HG03439 (cell line): ENCODE results near the gene CLTCL1.
"Not testable (repeated sequence)": the region's sequence is repeated elsewhere in the genome, so short reads cannot be mapped to it uniquely, and the experiment has no call there.

ENCODE experiments used
- ATAC-seq: cut with Tn5 transposase; IDR thresholded peaks from one replicate; pipeline ENCODE4 v1.9.1; 2021; ENCODE audit warnings: mild to moderate bottlenecking, moderate library complexity; ENCODE audit not compliant: unreplicated experiment

CLTCL1 gene

DNA sequence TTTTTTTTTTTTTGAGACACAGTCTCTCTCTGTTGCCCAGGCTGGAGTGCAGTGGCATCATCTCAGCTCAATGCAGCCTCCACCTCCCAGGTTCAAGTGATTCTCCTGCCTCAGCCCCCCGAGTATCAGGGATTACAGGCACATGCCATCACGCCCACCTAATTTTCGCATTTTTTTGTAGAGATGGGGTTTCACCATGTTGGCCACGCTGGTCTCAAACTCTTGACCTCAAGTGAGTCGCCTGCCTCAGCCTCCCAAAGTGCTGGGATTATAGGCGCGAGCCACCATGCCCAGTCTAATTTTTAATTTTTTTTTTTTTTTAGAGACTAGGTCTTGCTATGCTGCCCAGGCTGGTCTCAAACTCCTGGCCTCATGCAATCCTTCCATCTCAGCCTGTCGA is 35.2 kb downstream of the CLTCL1 start:
- not testable (repeated sequence) for ATAC-seq

DNA sequence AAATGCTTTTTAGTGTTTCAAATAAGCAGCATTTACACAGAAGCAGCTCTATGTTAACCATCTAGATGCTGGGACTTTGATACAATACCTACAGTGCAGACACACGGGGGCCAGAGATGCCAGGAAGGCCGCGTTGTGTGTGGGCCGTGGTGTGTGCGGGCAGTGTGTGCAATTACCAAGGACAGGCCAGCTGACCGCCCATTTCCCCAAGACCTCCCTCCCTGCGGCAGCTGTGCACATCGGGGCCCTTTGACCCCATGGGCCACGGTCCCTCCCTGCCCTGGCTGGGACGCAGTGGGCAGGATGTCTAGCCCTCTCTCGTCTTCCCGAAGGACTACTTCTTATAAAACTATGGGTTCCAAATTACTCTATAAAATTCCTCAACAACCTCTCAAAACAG is 38.4 kb downstream of the CLTCL1 start:
- no peak for ATAC-seq

DNA sequence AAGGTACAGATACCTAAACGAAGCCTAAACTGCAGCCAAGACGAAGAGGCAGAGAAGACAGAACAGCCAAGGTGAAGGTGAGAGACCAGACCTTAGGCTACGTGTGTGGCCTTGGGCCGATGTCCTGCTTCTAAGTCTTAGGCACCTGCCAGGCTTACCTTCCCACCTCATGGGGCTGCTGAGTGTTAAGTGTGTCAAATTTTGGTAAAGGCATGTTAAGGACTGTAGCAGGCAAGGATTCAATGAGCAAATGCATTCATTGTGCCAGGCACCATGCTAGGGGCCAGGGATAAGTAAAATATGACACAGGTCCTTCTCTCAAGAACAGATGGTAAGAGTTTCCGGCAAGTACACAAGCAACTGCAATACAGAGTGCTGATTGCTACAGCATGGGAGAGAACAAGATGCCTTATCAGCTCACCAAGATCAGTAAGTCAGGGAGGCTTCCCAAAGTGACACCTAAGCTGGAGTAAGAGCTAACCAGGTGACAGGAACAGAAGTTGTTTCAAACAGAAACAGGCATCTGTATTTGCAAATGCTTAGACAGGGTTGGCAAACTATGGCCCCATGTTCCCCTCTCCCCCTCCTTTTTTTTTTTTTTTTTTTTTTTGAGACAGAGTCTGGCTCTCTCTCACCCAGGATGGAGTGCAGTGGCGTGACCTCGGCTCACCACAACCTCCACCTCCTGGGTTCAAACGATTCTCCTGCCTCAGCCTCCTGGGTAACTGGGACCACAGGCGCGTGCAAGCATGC is 46.7 kb downstream of the CLTCL1 start:
- ATAC-seq, result no peak

DNA sequence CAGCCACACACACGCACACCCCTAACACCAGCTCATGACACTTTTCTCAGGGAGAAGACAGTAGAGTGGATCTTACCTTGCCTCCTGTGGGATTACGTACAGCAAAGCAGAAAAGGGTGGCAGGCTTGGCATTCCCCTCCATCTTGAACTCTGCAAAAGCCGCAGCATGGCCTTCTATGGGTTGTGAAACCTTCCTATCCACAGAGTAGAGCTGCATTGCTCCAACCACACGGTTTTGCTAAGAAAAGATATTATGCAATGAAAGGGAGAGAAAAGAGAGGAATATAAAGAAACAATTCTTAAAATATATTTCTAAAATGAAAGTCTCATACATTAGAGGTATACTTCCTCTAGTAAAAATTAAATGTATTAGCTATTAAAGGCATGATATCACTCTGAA is 48.8 kb downstream of the CLTCL1 start:
- ATAC-seq, result no peak

DNA sequence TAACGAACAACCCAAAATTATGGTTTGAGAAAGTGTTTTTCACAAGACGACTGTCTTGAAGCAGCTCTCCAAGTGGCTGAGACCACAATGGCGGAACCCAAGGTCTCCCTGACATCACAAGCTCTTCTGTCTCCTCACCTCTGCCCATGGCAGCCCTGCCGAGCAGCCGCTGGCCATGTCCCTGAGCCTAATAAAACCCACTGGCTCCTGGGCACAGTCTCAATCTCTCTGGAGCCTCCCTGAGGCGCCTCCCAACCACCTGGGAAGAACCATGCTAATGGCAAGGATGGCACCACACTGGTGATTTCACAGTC is 50.0 kb downstream of the CLTCL1 start:
- no peak for ATAC-seq

DNA sequence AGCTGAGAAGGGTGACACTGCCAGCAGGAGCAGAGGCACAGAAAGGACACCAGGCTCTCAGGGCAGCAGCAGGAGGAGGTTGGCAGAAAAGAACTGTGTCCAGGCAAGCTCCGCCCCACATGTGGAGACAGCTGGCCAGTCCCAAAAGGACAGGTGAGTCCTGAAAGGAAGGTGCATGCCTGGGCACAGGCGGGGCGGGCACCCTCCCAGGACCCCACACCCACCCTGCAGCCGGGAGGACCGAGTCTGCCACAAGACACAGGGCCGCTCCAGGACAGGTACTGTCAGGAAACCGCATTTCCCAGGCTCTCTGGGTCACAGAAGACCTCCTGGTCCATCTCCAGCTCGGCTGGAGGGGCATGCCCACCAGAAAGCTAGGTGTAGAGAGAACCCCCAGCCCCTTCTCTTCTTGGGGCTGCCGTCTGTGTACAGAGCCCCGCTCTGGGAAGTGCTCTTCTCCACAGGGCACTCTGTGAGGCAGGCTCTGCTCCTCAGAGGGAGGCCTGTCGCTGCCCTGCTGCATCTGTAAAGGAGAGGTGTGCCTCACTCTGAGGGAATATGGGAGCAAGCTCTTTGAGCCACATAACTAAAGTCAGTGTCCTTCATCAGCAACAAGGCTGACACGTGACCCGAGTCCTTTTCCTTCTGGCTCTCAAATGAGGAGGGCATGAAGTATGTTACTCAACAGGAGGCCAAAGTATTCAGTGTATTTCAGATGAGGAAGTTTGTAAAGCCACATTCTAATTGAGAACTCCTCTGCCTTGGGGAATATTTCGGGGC is 50.5 kb downstream of the CLTCL1 start:
- no peak for ATAC-seq

DNA sequence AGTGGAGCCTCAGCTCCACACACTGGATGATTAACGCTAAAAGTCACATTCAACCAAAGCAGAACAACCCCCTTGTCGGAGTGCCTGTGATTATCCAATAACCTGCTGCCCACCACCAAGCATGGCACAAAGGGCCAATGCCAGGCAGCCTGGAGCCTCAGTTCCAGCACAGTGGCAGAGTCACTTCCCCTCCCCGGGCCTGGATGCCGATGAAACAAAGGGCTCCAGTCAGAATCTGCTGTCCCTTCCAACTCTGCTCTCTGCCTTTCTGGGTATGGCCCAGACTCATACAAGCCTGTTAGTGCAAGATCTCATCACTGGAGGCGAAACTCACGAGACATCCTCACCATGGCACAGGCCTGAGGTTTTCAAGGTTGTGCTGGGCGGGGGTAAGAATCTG is 52.1 kb downstream of the CLTCL1 start:
- ATAC-seq, result no peak

DNA sequence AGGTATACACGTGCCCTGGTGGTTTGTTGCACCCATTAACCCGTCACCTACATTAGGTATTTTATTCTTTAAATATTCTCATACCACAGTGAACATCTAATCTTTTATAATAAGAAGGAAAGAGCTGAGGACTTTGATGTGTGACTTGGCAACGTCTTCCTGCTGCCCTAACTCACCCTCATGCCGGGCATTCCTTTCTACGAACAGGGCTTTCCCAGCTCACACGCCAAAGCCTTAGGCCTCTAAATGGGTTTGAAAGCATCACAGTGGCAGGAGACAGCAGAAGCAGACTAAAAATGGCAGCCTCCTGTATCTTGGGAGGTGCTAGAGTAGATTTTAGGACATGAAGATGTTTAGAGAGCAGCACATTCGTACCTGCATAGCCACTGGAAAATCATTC is 52.6 kb downstream of the CLTCL1 start:
- no peak for ATAC-seq

DNA sequence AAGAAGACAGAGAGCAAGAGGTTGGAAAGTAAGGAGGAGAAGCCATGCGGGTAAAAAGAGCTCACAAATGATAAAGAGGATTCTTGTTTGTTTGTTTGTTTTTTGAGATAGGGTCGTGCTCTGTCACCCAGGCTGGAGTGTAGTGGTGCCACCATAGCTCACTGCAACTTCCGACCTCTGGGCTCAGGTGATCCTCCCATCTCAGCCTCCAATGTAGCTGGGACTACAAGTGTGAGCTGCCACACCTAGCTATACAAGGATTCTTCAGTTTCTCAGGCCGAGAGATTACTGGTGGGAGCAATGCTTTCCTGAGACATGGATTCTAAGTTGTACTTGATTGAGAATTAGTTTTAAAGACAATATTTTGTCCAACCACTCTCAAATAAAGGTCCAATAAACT is 55.6 kb downstream of the CLTCL1 start:
- ATAC-seq, result no peak

DNA sequence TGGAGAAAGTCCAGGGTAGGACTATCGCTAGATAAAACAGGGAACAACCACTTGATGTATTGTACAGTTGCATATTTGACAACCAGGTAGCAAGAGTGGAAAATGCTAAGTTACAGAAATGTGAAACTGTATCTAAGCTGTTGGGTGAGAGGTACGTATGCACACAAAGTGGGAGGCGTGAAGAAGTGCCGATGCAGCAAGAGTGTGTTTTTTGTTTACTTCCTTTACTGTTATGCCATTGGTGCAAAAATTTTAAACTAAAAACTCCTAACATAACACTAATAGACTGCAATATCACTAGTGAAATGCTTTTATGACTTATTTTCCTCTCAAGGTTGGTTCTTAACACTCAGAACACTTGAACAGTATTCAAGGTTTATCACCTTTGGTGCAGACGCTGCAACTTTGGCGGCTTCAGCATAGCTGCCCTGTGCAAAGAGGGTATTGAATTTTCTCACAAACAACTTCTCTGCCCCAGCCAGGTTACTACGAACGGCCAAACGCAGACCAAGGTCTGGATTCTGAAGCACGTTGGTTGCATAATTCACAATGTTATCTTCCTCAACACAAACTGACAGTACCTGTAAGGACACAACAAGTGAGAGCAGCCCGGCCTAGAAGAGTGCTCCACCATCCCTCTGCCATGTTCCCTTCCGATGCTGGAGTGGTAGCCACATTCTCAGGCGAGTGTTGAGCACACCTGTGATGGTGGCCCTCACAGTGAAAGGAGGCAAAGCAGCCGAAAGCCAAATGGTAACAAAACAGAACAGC is 57.2 kb downstream of the CLTCL1 start:
- no peak for ATAC-seq

DNA sequence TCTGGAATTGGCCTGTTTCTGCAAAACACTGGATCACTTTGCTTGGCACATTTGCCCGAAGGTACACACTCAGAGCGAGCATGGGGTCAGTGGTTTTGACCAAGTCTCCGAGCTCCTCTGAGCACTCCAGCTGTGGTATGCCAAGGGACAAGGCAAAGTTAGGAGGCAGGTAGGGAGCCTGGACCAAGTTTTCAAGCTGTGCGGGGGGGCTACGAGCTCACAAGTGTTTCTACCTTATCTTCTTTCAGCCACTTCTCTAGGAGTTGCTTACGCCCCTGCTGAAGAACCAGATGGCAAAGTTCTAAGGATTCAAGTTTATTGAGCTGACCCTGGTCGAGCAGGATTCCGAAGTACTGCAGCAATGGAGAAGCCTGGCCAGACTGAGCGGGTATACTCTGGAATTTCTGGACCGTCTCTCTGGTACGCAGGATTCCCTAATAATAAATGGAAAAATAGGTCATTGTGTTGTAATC is 58.3 kb downstream of the CLTCL1 start:
- no peak for ATAC-seq

DNA sequence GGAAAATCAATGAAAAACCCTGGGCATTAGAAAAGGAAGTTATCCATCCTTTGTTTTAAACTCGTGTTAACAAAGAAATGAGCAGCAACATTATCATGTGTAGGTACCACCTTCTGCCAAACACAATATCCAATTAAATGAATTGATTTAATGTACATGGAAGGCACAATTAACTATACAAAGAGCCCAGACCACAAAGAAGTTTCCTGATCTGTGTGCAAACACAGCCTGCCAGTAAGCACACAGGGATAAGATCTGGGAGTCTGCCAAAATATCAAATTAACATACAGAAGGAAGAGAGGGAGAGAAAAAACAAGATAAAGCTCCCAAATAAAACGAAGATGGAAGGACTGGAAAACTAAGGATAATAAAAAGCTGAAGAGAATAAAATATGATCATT is 58.9 kb downstream of the CLTCL1 start:
- no peak for ATAC-seq

DNA sequence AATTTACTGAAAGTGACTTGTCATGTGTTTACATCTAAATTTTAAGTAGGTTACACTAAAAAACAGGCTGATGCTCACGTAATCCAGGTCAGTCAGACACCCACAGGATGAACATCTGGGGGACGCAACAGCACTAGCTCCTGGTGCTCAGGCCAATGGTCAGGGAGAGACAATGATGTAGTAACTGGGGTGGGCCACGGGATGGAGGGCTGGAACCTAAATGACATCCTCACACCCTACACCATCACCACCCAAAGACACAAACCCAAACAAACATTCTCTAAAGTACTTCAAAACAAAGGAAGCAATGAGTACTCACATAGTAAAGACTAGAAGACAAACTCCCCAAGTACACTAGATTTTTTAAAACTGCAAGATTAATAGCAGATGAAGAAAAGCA is 59.5 kb downstream of the CLTCL1 start:
- no peak for ATAC-seq

DNA sequence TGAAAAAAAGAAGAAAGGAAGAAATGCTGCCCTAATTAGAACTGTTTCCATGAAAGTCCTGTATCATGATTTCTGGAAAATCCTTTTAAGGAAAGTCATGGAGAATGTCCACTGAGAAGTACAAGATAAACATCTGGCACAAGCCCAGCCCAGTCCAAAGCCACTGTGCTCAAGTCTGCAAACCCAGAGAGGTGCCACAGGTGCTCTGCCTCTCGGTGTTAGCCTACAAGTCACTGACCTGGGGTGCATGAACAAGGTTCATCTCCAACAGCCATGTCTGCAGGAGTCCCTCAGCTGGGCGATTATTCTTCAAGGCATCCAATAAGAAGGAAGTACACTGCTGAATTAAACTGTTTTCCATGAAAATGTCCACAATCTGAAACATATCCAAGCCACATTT is 61.9 kb downstream of the CLTCL1 start:
- ATAC-seq, result no peak

DNA sequence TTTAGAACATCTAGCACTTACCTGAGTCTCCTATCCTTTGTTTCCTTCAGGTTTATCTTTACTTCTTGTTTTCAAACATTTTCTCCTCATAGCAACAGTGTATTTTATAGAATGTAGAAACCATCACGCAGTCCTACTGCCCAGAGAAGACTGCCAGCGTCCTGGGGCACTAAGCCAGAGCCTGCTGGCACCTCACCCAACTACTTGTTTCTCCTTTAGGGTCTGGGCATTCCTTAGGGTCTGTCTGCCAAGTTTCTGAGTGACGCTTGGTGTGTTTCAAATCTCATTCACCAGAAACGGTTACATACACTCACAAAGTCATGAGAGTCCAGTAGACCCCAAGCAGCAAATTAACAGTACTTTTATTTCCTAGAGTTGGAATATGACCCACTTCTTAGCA is 63.3 kb downstream of the CLTCL1 start:
- ATAC-seq, result no peak

DNA sequence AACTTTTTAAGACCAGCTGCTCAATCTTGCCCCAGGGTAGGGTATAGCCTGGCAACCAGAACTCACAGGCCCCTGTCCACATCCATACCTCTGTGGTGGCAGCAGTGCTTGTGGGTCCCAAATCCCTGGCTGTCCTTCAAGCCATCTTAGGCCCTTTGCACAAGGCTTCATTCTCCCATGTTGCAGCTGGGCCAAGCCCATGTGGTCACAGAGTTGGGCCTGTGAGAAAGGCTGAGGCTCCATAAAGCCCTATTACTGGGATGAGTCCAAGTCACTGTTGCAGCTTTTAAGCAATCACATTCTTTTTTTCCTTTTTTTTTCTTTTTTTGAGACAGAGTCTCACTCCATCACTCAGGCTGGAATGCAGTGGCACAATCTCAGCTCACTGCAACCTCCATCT is 65.1 kb downstream of the CLTCL1 start:
- ATAC-seq, result no peak

DNA sequence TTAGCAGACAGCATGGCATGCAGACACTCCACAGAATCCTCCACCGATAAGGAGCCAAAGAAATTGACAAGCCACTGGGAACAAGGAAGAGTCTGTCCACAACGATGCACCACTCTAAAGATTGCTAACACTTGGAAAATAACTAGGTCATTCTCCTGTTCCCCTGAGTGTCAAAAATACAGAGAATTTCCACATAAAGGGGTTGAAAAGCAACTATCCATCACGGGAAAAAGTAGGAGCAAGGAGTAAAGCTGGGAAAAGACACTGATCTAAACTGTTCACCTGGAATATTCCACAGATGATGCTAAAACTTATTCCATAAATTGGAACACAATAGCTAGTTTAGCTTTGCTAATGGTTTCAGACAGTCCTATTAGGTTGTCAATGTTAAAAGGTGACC is 66.0 kb downstream of the CLTCL1 start:
- no peak for ATAC-seq

DNA sequence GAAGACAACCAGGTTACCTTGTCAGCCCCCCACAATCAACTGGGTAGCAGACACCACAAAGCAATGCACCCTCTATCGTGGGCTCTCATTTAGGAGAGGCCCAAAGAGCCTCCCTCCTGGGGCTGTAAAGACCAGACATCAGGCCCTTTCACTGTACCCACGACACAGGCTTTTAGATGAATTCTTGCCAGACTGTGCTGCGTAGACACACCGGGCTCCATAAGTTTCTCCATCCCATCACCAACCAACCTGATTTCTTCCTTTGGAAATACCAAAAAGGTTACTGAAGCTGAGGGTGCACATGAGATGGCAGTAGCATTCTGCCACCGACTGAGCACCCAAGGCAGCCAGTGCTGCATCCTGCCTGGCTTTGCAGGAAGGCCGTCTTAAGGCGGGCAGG is 66.5 kb downstream of the CLTCL1 start:
- no peak for ATAC-seq

DNA sequence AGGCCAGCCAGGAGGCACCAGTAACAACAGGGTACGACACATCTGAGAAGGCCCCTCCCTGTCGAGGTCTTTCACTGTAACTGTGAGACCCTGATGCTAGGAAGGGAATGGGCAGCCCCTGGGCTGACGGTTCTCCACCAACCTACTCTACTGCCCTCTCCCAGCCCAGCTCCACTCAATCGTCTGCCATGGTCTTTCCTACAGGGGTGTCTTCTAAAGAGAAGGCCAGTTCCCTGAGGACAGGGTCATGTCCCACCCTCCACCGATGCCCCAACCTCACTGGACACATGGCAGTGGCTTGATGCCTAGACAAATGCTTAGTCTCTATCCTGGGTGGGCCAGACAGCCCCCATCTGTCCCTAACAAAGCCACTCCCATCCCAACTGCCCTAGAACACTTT is 67.0 kb downstream of the CLTCL1 start:
- ATAC-seq, result no peak

DNA sequence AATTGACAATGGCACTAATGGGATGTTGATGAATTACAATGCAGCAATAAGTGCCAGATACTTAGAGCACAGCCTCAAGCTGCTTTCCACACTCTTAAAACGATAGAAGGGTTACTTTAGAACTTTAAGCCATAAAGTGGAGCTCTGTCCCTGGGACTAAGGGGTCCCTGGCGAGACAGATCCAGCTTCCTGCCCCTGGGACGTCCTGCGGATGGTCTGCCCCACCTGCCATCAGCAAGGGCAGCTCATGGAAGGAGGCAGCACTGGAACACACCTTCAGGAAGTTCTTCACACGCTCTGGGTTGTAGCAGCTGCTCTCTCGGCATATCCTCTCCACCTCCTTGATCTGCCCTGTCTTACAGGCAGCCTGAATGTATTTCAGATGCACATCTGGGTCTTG is 67.9 kb downstream of the CLTCL1 start:
- ATAC-seq, result no peak

DNA sequence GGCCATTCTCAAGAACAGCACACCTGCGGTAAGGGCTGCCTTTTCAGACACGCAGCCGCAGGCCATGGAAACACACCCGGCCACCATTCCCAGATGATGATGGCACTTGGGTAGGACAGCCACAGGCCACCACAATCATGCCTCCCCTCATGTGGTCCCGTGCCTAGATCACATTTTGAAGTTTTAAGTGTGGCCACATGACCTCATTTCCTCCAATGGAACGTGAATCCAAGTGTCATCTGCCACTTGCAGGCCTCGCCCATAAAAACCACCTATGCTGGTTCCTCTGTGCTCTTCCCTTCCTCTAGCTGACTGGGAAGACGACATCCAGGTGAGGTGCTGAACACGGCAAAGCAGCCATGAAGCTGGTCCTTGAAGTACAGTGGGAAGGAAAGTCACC is 68.4 kb downstream of the CLTCL1 start:
- ATAC-seq, result no peak
